ENCODE measurements around the gene CTF1.
"Not testable (repeated sequence)": the region's sequence is repeated elsewhere in the genome, so short reads cannot be mapped to it uniquely, and the experiment has no call there.

CTF1 gene

DNA sequence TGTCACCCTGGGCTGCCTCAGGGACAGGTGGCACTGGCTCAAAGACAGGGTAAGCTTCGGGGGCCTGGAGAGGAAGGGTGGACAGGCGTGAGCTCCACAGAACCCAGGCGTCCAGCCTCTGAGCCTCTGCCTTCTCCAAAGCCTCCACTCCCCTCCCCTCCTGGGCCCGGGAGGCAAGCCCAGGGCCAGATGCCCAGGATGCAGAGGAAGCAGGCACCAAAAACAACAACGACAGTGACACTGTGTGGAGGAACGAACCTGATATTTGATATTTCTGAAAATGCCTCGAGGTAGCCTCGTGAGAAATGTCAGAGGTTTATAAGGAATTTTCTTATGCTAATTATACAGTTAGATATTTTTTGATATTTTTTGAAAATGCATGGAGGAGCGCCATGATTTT lies 8.5 kb upstream of the CTF1 start:
- no peak for DNase-seq (ENCODE audit: low read depth in 2 of 3, low spot score in 1 of 3)

- DNase-seq (ENCODE audit: low read depth in 2 of 3, low spot score in 1 of 3) = no peak
These were observed 7.4 kb upstream of the CTF1 start for GRCh38 chr16:30888856-30889499.

DNA sequence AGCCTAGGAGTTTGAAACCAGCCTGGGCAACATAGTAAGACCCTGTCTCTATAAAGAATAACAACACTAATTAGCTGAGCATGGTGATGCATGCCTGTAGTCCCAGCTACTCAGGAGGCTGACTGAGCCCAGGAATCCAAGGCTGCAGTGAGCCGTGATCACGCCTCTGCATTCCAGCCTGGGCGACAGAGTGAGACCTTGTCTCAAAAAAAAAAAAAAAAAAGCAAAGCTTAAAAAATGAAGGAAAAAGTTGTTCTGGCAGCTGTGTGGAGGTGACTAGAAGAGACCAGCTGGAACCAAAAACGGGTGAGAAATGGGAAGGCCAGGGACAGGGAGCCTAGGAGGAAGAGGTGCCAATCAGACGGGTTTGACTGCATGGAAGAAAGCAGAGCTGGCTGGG lies 6.7 kb upstream of the CTF1 start:
- no peak for DNase-seq (ENCODE audit: low read depth in 2 of 3, low spot score in 1 of 3)

GRCh38 chr16:30891043-30891823 lies 5.2 kb upstream of the CTF1 start:
- DNase-seq (ENCODE audit: low read depth in 2 of 3, low spot score in 1 of 3) = not testable (repeated sequence)

DNA sequence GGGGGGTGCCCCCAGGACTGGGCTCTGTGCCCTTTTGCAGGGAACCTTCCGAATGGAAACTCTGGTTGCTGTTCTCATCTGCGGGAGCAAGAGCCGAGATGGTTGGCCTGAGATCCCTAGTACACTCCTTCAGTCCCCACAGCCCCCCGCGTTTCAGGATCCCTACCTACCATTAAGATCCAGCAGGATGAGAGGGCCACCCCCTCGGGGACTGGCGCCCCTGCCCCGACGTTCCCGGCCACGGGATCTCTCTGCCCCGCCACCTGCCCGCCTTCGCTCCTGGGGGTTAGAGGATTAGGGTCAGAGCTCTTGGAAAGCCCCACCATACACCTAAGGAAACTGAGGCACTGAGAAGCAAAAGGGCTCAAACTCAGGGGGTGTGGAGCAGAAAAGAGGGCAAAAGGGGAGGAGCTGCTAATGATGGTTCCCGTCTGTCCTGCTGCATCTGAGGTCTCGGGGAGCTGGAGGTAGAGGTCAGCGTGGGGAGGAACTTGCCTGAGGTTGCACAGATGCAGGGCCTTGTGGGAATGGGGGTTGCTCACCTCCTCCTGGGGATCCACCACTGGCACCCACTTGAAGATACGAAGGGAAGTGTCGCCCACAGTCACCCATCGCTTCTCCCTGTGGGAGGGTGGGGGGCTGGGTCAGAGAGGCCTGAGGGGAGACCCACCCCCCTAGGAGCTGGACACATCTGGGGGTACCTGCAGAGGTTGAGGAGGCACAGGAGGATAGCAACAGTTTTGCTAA lies 3.6 kb upstream of the CTF1 start:
- no peak for DNase-seq (ENCODE audit: low read depth in 2 of 3, low spot score in 1 of 3)

- DNase-seq (ENCODE audit: low read depth in 2 of 3, low spot score in 1 of 3) = no peak
These were observed 3.0 kb upstream of the CTF1 start for GRCh38 chr16:30893417-30893743.

DNA sequence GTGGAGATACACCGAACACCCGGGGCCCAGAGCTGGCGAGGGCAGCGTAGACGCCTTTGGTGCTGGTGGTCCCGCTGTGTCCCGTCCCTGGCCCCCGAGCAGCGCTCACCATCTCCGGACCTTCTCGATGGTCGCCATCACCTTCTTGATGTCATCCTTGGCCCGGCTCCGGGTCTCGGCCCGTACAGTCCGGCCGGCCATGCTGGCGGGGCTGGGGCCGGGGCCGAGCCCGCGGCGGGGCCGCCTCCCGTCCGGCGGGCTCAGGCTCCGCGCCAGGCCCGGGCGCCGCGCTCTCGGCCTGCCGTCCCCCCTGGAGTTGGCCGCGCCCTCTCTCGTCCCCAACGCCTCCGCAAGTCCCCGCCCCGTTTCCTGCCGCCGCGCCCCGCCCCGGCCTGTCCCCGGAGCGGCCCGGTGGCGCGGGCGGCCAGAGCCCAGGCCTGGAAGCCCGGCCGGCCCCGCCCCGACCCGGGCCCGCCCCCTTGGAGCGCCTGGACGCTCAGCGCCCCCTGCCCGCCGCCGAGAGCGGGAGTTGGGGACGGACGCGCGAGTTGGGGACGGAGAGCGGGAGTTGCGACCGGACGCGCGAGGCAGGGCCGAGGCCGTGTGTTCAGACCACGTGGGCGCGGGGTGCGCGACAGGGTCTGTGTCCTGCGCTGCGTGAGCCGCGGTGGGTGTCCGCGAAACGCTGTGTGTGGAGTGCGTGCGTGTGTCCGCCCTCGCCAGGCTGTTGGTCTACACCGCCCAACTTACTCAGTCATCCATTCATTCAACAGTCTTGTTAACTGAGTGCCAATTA lies 2.5 kb upstream of the CTF1 start, which contains the start of gene BCL7C:
BCL7C (minus strand) TSS at position 334 of the 796 bp plus-strand sequence; CDS start at position 201, 133 bp downstream.
- DNase-seq (ENCODE audit: low read depth in 2 of 3, low spot score in 1 of 3) = peak; percentile 66 to 89 (median 82)

GRCh38 chr16:30894540-30895368 lies 1.7 kb upstream of the CTF1 start:
- DNase-seq (ENCODE audit: low read depth in 2 of 3, low spot score in 1 of 3) = no peak

DNA sequence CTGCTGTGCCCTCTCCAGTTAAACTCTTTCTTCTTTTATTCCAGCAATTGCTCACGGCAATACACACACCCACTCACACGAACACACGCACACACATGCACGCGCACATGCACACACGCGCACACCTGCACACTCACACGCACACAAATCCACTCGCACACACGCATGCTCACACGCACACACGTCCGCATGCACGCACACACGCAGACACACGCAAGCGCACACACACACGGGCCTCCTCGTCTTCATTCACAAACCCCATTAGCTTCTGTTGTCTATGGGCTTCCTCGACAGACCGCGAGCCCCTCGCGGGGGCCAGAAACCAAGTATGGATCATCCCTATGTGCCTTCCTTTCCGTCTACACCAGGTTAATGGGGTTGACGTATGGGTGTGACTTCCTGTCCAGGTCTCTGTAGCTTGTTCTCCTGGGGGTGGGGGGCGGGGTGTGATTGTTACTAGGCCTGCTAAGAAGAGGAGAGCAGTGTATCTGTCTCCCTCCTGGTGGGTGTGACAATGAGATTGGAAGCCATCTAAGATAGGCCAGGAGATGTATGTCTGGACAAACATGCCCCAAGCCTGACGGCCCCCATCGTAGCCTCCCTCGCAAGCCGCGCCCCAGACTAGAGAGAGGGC lies 670 bp upstream of the CTF1 start:
- no peak for DNase-seq (ENCODE audit: low read depth in 2 of 3, low spot score in 1 of 3)

- peak; percentile 66 to 83 (median 79) for DNase-seq (ENCODE audit: low read depth in 2 of 3, low spot score in 1 of 3)
These were observed 697 bp downstream of the CTF1 start for GRCh38 chr16:30896889-30897733.

GRCh38 chr16:30899794-30900193 lies 3.4 kb downstream of the CTF1 start:
- no peak for DNase-seq (ENCODE audit: low read depth in 2 of 3, low spot score in 1 of 3)

DNA sequence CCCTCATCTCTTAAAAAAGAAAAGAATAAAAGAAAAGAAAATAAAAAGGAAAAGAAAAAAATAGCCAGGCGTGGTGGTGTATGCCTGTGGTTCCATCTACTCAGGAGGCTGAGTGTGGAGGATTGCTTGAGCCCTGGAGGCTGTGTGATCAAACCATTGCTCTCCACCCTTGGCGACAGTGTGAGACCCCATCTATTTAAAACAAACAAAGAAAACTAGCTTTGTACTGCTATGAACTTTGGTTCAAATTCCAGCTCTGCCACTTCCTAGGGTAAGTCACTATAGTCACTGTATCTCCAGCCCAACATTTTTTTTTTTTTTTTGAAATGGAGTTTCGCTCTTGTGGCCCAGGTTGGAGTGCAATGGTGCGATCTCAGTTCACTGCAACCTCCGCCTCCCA lies 4.2 kb downstream of the CTF1 start:
- DNase-seq (ENCODE audit: low read depth in 2 of 3, low spot score in 1 of 3) = no peak

DNA sequence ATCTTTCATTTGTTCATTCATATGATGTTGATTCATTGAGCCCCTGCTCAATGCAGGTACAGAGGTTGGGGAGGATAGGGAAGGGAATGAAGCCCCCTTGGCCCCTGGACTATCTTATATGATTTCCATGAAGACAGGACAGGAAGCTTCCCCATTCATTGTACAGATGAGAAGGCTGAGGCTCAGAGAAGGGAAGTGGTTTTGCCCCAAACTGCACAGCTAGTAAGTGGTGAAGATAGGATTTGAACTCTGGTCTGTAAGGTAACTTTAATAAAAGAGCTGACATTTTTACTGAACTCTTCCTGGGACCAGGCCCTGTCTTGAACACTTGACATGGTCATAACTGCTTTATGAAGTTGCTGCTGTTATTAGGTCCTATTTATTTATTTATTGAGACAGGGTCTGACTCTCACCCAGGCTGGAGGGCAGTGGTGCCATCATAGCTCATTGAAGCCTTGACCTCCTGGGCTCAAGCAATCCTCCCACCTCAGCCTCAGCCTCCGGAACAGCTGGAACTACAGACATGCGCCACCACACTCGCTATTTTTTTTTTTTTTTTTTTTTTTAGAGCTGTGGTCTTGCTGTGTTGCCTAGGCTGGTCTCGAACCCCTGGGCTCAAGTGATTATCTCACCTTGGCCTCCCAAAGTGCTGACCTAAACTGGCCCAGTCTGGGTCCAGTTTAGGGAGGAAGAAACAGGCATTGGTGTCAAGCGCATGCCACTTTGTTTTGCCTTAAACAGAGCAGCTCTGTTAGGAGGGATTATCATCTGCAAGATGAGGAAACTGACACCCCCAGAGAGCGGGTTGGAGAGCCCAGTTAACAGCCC lies 5.0 kb downstream of the CTF1 start:
- DNase-seq (ENCODE audit: low read depth in 2 of 3, low spot score in 1 of 3) = no peak

- DNase-seq (ENCODE audit: low read depth in 2 of 3, low spot score in 1 of 3) = peak in 1 of 3 donors; percentile 48
These were observed 5.9 kb downstream of the CTF1 start for GRCh38 chr16:30902029-30902972.

GRCh38 chr16:30903002-30903401 lies 6.6 kb downstream of the CTF1 start:
- DNase-seq (ENCODE audit: low read depth in 2 of 3, low spot score in 1 of 3) = no peak

DNA sequence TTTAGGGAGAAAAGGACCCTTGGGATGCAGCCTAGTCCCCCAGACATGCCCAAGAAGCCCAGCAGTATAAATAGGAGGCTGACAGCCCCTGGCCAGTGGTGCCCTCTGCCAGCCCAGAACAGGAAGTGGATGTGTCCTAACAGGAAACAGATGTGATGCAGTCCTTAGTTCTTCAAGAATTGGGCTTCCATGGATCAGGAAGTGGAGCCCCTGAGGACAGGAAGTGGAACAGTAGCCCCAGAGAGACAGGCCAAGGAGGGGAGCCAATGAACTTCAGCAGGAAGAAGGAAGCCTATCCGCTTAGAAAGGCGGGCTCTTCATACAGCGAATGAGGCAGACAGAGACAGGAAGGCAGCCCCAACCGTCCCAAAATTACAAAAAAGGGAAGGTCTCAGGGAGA lies 7.2 kb downstream of the CTF1 start:
- DNase-seq (ENCODE audit: low read depth in 2 of 3, low spot score in 1 of 3) = no peak
